Measurements from ENCODE around the gene CIC. TPM values are rescaled to one million over a fixed set of nuclear protein-coding genes. Genes with fewer than 3 reads are reported as not detected.

The CIC gene
- total and polyA plus RNA-seq, 10 of the 15 experiments (the other 5 are each of a cell fraction or from before 2014, with no cell fraction given) = 0.18 to 50.6 (median 7.1) TPM

- peak; percentile 59 for TF ChIP-seq SP1 (IDR thresholded peaks at IDR 0.05; ENCODE audit: low read depth, low read length)
- peak; percentile 54; the same call in 1 of the 2 replicates for TF ChIP-seq MAX (IDR thresholded peaks at IDR 0.05; ENCODE audit: low read depth, low read length)
- TF ChIP-seq PRDM15 (CRISPR knock-in tag; IDR thresholded peaks at IDR 0.05) = no peak
- peak; percentile 82 for TF ChIP-seq NBN (IDR thresholded peaks at IDR 0.05)
- TF ChIP-seq NFIC (IDR thresholded peaks at IDR 0.05; ENCODE audit: low read depth, low read length) = no peak; the same call in 1 of the 2 replicates
- TF ChIP-seq MTA3 (IDR thresholded peaks at IDR 0.05; ENCODE audit: borderline replicate concordance, low read length) = no peak
- 0 out of 2 replicates have a peak, but pooled peaks have one; percentile 26 for TF ChIP-seq RELB (IDR thresholded peaks at IDR 0.05; ENCODE audit: low read depth)
- TF ChIP-seq SRF (IDR thresholded peaks at IDR 0.05; ENCODE audit: low read depth in 2 of 2, low read length in 2 of 2) = no peak
- peak; percentile 72; the same call in 1 of the 2 replicates for TF ChIP-seq TBL1XR1 (IDR thresholded peaks at IDR 0.05; ENCODE audit: low read depth, low read length)
- TF ChIP-seq ASH2L (IDR thresholded peaks at IDR 0.05; ENCODE audit: borderline replicate concordance, low read depth) = no peak
- TF ChIP-seq RUNX3 (IDR thresholded peaks at IDR 0.05; ENCODE audit: low read length) = peak; percentile 51; the same call in 1 of the 2 replicates
- TF ChIP-seq PBX3 (IDR thresholded peaks at IDR 0.05; ENCODE audit: insufficient replicate concordance, low read depth, low read length) = peak; percentile 38
- TF ChIP-seq KLF5 (IDR thresholded peaks at IDR 0.05; ENCODE audit: partially characterized antibody) = no peak
- no peak for TF ChIP-seq TARDBP (IDR thresholded peaks at IDR 0.05; ENCODE audit: borderline replicate concordance)
- peak; percentile 40; the same call in 1 of the 2 replicates for TF ChIP-seq CBFB (IDR thresholded peaks at IDR 0.05; ENCODE audit: low read depth)
- TF ChIP-seq SREBF1 (IDR thresholded peaks at IDR 0.05; ENCODE audit: low read length) = no peak
- TF ChIP-seq ZSCAN29 (IDR thresholded peaks at IDR 0.05) = no peak
- no peak for TF ChIP-seq POLR2AphosphoS2 (IDR thresholded peaks at IDR 0.05; ENCODE audit: low read depth, low read length)
- TF ChIP-seq EED (IDR thresholded peaks at IDR 0.05; ENCODE audit: low read depth) = no peak
- no peak for TF ChIP-seq NRF1 (conservative IDR thresholded peaks at IDR 0.05; ENCODE audit: low read depth, low read length)
- no peak for TF ChIP-seq E2F8 (IDR thresholded peaks at IDR 0.05; ENCODE audit: low read depth, partially characterized antibody)
- TF ChIP-seq MTA2 (IDR thresholded peaks at IDR 0.05; ENCODE audit: low read depth) = no peak
Measured at GRCh38 chr19:42268142-42268703, 829 bp upstream of the CIC start (continued).

Measured in GM12878 (cell line).